ENCODE measurements around the gene IL17RE. TPM values are rescaled to one million over a fixed set of nuclear protein-coding genes. Genes with fewer than 3 reads are reported as not detected.

The IL17RE gene
- polyA plus RNA-seq, 1 donor from 2014 or later, result 0.52 TPM

DNA sequence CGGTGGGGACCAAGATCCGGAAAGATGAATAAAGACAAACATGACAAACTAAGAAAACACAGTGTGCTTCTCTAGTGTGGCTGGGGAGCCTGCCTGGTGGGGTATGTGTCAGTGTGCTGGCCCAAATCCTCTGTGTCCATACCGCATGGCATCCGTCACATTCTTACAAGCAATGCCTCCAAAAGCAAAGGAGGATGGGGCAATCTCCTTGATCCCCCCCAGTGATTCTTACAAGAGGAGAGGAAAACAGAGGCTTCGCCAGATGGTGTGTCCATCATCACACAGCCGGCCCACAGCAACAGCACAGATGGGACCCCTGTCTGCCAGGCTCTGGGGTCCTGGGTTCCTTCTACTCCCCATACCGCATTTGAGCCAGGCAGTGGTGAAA lies 13.7 kb downstream of the IL17RE start:
- no peak overlapping the region for H3K4me3 ChIP-seq (ENCODE audit: low read length)
- H4K20me1 ChIP-seq (ENCODE audit: insufficient read depth), result no peaks in the 10 kb centered on the region
- H3K4me2 ChIP-seq (ENCODE audit: low read length), result no peak overlapping the region
- TF ChIP-seq TAF1 (IDR thresholded peaks at IDR 0.05; ENCODE audit: low read depth) (no peak), SMC3 (conservative IDR thresholded peaks at IDR 0.05; ENCODE audit: poor library complexity) (no peak)
- no peaks in the 10 kb centered on the region for H3F3A ChIP-seq (ENCODE audit: insufficient read depth, low read length, poor library complexity, severe bottlenecking)
- H3K9ac ChIP-seq (ENCODE audit: low read length), result no peak overlapping the region
- H3K36me3 ChIP-seq (ENCODE audit: insufficient read depth, low read length), result no peaks in the 10 kb centered on the region
- no peaks in the 10 kb centered on the region for H3K9me2 ChIP-seq (ENCODE audit: insufficient read depth, low read length)
- no peaks in the 10 kb centered on the region for H3K79me2 ChIP-seq (replicated peaks; ENCODE audit: insufficient read depth, low read length)
- no peak overlapping the region for H2AFZ ChIP-seq (ENCODE audit: low read depth, low read length)
- H3K27me3 ChIP-seq (ENCODE audit: insufficient read depth, low read depth, low read length), result peaks cover 16% of the 10 kb centered on the region
- H3K27ac ChIP-seq (ENCODE audit: low read length), result no peak overlapping the region
- no peaks in the 10 kb centered on the region for H3K9me3 ChIP-seq (ENCODE audit: low read length)

DNA sequence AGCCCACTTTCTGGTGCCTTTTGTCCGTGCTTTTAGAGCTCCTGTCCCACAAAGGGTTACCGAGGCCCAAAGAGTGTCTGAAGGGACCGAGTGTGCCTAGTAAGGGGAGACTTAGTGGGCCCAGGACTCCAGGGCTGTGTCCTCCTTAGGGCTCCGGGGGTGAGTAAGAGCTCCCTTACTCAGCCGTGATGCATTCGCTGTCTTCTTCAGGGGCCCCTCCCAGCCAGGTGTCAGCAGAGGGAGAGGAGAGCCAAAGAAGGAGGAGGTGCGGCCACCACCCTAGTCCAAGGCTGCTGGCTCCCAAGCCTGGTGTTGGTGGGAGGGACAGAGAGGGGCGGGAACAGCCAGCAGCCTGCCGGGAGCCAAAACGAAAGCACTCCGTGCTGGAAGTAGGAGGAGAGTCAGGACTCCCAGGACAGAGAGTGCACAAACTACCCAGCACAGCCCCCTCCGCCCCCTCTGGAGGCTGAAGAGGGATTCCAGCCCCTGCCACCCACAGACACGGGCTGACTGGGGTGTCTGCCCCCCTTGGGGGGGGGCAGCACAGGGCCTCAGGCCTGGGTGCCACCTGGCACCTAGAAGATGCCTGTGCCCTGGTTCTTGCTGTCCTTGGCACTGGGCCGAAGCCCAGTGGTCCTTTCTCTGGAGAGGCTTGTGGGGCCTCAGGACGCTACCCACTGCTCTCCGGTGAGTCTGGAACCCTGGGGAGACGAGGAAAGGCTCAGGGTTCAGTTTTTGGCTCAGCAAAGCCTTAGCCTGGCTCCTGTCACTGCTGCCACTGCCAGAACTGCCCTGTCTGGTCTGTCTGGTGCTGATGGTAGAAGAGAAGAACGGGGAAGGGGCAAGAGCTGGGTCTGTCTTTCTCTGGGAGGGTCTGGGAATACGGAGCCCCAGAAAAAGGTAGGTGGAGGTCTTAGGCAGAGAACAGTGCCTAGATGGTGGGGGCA lies 14.4 kb downstream of the IL17RE start, which contains the start of gene IL17RC:
IL17RC (plus strand) TSS at position 365 of the 947 bp plus-strand sequence; CDS start at position 583, 218 bp downstream.
- H3K4me3 ChIP-seq (ENCODE audit: low read length), result peak within 1 kb of the TSS; percentile 62
- no peaks in the 10 kb centered on the region for H4K20me1 ChIP-seq (ENCODE audit: insufficient read depth)
- peaks cover 16% of the 10 kb centered on the region for H3K27me3 ChIP-seq (ENCODE audit: insufficient read depth, low read depth, low read length)
- no peaks in the 10 kb centered on the region for H3F3A ChIP-seq (ENCODE audit: insufficient read depth, low read length, poor library complexity, severe bottlenecking)
- no peak within 1 kb of the TSS for H3K27ac ChIP-seq (ENCODE audit: low read length)
- H3K9ac ChIP-seq (ENCODE audit: low read length), result peak within 1 kb of the TSS; percentile 45
- no peak within 1 kb of the TSS for H2AFZ ChIP-seq (ENCODE audit: low read depth, low read length)
- no peak within 1 kb of the TSS for H3K4me2 ChIP-seq (ENCODE audit: low read length)
- H3K79me2 ChIP-seq (replicated peaks; ENCODE audit: insufficient read depth, low read length), result no peaks in the 10 kb centered on the region
- H3K9me3 ChIP-seq (ENCODE audit: low read length), result no peaks in the 10 kb centered on the region
- H3K36me3 ChIP-seq (ENCODE audit: insufficient read depth, low read length), result no peaks in the 10 kb centered on the region
- no peaks in the 10 kb centered on the region for H3K9me2 ChIP-seq (ENCODE audit: insufficient read depth, low read length)
- TF ChIP-seq EP300 (conservative IDR thresholded peaks at IDR 0.05; ENCODE audit: poor library complexity, severe bottlenecking) (no peak), RAD21 (conservative IDR thresholded peaks at IDR 0.05) (no peak), MXI1 (conservative IDR thresholded peaks at IDR 0.05; ENCODE audit: poor library complexity, severe bottlenecking) (no peak), EZH2 (IDR thresholded peaks at IDR 0.05; ENCODE audit: borderline replicate concordance, insufficient read depth, low read length, poor library complexity, severe bottlenecking) (no peak), REST (IDR thresholded peaks at IDR 0.05; ENCODE audit: borderline replicate concordance) (no peak), SMC3 (conservative IDR thresholded peaks at IDR 0.05; ENCODE audit: poor library complexity) (no peak), POLR2AphosphoS5 (IDR thresholded peaks at IDR 0.05) (no peak), TAF1 (IDR thresholded peaks at IDR 0.05; ENCODE audit: low read depth) (no peak)
- TF ChIP-seq, protein P1, sequence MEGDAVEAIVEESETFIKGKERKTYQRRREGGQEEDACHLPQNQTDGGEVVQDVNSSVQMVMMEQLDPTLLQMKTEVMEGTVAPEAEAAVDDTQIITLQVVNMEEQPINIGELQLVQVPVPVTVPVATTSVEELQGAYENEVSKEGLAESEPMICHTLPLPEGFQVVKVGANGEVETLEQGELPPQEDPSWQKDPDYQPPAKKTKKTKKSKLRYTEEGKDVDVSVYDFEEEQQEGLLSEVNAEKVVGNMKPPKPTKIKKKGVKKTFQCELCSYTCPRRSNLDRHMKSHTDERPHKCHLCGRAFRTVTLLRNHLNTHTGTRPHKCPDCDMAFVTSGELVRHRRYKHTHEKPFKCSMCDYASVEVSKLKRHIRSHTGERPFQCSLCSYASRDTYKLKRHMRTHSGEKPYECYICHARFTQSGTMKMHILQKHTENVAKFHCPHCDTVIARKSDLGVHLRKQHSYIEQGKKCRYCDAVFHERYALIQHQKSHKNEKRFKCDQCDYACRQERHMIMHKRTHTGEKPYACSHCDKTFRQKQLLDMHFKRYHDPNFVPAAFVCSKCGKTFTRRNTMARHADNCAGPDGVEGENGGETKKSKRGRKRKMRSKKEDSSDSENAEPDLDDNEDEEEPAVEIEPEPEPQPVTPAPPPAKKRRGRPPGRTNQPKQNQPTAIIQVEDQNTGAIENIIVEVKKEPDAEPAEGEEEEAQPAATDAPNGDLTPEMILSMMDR (IDR thresholded peaks at IDR 0.05; ENCODE audit: poor library complexity, severe bottlenecking), result no peak

Data from neural cell (in vitro differentiated cells).